HFFc6 (cell line): Measurements from ENCODE around the gene GALNT10. TPM values are rescaled to one million over a fixed set of nuclear protein-coding genes. Genes with fewer than 3 reads are reported as not detected.

Experiments used
- DNase-seq: peaks from one replicate; pipeline ENCODE4 v3.0.0-alpha.2; 2018
- H3K27ac Mint-ChIP-seq: 2 replicates; pipeline ENCODE4 v1.8.0; 2020; ENCODE audit warnings: mild to moderate bottlenecking, mixed read lengths
- H3K27me3 Mint-ChIP-seq: 2 replicates; pipeline ENCODE4 v1.8.0; 2021; ENCODE audit warnings: mild to moderate bottlenecking, moderate library complexity, mixed read lengths; ENCODE audit not compliant: insufficient read depth
- H3K36me3 Mint-ChIP-seq: 2 replicates; pipeline ENCODE4 v1.8.0; 2021; ENCODE audit warnings: low read depth, mixed read lengths
- H3K4me1 Mint-ChIP-seq: 2 replicates; pipeline ENCODE4 v1.8.0; 2020; ENCODE audit warnings: low read depth, mixed read lengths
- H3K4me3 Mint-ChIP-seq: 2 replicates; pipeline ENCODE4 v1.8.0; 2020; ENCODE audit warnings: mild to moderate bottlenecking, moderate library complexity, mixed read lengths
- H3K9me3 Mint-ChIP-seq: 2 replicates; pipeline ENCODE4 v1.8.0; 2020; ENCODE audit warnings: mild to moderate bottlenecking, mixed read lengths
- total RNA-seq, 6 experiments: library from RNA; stranded (reverse); fragmentation: NEBNext Ultra II Directional; extraction: Animal tissue kit (Norgen Biotek cat#: 25700); gene quantifications; 2 replicates in 1 of 6; 3 replicates in 5 of 6; pipeline ENCODE4 v1.2.3, GENCODE V29; 2021
- TF ChIP-seq, protein P1 (sequence below): fragments of 200-600 bp; sonication (generic); IDR thresholded peaks from 2 replicates; pipeline ENCODE4 v1.5.0; 2021; ENCODE audit warnings: antibody characterized with exemption, mild to moderate bottlenecking

GALNT10 gene
- total RNA-seq, 6 experiments from 2014 or later = 129 to 161 (median 157) TPM

DNA sequence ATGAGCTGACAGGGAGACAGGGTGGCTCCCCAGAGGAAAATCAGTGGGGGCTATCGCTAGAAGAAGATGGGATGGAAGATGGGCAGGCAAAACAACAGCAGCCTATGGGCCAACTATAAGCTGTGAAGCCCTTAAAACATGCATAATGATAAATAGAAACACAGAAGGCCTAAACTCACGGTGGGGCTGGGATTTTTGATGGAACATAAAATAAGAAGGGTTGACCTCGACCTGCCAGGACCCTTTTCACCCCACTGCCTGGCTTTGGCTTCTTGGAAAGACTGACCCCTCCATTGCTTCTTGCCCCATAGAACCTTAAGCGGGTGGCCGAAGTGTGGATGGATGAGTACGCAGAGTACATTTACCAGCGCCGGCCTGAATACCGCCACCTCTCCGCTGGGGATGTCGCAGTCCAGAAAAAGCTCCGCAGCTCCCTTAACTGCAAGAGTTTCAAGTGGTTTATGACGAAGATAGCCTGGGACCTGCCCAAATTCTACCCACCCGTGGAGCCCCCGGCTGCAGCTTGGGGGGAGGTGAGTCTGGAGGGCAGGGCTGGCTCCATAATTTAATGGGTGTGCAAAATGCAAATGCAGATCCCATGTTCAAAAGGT, 218.8 kb downstream of the GALNT10 start:
- Mint-ChIP-seq H3K4me1 (peaks cover 27% of the 10 kb centered on the region), H3K4me3 (no peak overlapping the region), H3K27me3 (peaks cover 7% of the 10 kb centered on the region), H3K36me3 (peaks cover 15% of the 10 kb centered on the region; the same call in 1 of the 2 replicates), H3K9me3 (no peaks in the 10 kb centered on the region), H3K27ac (no peak overlapping the region)
- TF ChIP-seq, protein P1, sequence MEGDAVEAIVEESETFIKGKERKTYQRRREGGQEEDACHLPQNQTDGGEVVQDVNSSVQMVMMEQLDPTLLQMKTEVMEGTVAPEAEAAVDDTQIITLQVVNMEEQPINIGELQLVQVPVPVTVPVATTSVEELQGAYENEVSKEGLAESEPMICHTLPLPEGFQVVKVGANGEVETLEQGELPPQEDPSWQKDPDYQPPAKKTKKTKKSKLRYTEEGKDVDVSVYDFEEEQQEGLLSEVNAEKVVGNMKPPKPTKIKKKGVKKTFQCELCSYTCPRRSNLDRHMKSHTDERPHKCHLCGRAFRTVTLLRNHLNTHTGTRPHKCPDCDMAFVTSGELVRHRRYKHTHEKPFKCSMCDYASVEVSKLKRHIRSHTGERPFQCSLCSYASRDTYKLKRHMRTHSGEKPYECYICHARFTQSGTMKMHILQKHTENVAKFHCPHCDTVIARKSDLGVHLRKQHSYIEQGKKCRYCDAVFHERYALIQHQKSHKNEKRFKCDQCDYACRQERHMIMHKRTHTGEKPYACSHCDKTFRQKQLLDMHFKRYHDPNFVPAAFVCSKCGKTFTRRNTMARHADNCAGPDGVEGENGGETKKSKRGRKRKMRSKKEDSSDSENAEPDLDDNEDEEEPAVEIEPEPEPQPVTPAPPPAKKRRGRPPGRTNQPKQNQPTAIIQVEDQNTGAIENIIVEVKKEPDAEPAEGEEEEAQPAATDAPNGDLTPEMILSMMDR = no peak
- DNase-seq = no peak

GRCh38 chr5:154410008-154410407, 219.5 kb downstream of the GALNT10 start:
- no peaks in the 10 kb centered on the region for H3K9me3 Mint-ChIP-seq
- TF ChIP-seq, protein P1 = no peak
- H3K36me3 Mint-ChIP-seq = peaks cover 15% of the 10 kb centered on the region; the same call in 1 of the 2 replicates
- H3K27ac Mint-ChIP-seq = no peak overlapping the region
- peaks cover 7% of the 10 kb centered on the region for H3K27me3 Mint-ChIP-seq
- DNase-seq = no peak
- H3K4me1 Mint-ChIP-seq = peaks cover 21% of the 10 kb centered on the region
- H3K4me3 Mint-ChIP-seq = no peak overlapping the region

- Mint-ChIP-seq H3K27ac (no peak overlapping the region), H3K4me1 (peaks cover 13% of the 10 kb centered on the region)
These were observed 220.3 kb downstream of the GALNT10 start for GRCh38 chr5:154410786-154411185.

GRCh38 chr5:154411338-154411737, 220.8 kb downstream of the GALNT10 start:
- peaks cover 15% of the 10 kb centered on the region; the same call in 1 of the 2 replicates for H3K36me3 Mint-ChIP-seq
- peaks cover 7% of the 10 kb centered on the region; the same call in 1 of the 2 replicates for H3K4me1 Mint-ChIP-seq
- DNase-seq = no peak
- H3K27ac Mint-ChIP-seq = no peak overlapping the region
- H3K27me3 Mint-ChIP-seq = peaks cover 7% of the 10 kb centered on the region
- no peak overlapping the region for H3K4me3 Mint-ChIP-seq
- H3K9me3 Mint-ChIP-seq = no peaks in the 10 kb centered on the region
- TF ChIP-seq, protein P1 = no peak

More at GRCh38 chr5:154410786-154411185, 220.3 kb downstream of the GALNT10 start:
- TF ChIP-seq, protein P1 = no peak
- Mint-ChIP-seq H3K9me3 (no peaks in the 10 kb centered on the region), H3K4me3 (no peak overlapping the region), H3K27me3 (peaks cover 7% of the 10 kb centered on the region), H3K36me3 (peaks cover 15% of the 10 kb centered on the region; the same call in 1 of the 2 replicates)
- DNase-seq = no peak

DNA sequence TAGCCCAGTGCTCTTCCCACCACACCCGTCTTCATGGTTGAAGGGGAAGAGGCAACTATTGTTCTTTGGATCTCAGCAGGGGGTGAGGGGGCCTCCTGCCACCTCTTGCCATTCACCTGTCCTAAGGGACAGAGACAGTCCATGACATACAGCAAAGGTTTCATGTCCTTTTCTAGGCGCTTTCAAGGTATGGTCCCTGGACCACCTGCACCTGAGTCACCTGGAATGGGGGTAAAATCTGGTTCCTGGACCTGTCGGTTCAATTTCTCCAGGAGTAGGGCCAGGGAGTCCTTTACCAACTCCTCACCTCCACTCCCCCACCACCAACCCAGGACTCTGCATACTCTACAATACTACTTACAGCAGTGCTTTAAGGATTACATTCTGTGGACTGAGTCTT, 221.8 kb downstream of the GALNT10 start:
- DNase-seq = no peak
- H3K9me3 Mint-ChIP-seq = no peaks in the 10 kb centered on the region
- peaks cover 15% of the 10 kb centered on the region; the same call in 1 of the 2 replicates for H3K36me3 Mint-ChIP-seq
- no peak overlapping the region for H3K27ac Mint-ChIP-seq
- TF ChIP-seq, protein P1 = no peak
- H3K27me3 Mint-ChIP-seq = peaks cover 9% of the 10 kb centered on the region
- no peaks in the 10 kb centered on the region for H3K4me1 Mint-ChIP-seq
- H3K4me3 Mint-ChIP-seq = no peak overlapping the region
